Fibroblast of skin of scalp (primary cell): ENCODE data around the gene ASF1B.
A peak's percentile ranks its signal among the peaks of the same experiment; 100 is the strongest.

Experiments used
- DNase-seq: peaks from one replicate; pipeline ENCODE4 v3.0.0-alpha.2; 2013

The ASF1B gene

DNA sequence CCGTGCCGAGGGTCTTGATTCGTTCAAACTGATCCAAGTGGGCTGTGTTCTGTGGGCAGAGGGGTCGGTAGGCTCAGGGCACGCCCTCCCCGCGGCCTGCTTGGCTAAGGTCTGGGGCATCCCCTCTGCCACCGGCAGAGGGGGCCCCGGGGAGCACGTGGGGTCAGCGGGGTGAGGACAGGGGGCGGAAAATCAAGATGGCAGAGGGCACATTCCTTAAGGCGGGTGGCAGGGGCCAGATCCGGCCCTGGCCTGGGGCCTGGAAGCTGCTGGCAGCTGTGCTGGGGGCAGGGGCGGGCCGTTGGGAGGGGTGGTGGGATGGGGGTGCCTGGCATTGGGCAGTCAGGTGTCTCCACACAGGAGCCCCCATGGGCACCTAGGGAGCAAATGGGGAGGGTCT is 29.5 kb downstream of the ASF1B start:
- DNase-seq, result no peak

DNA sequence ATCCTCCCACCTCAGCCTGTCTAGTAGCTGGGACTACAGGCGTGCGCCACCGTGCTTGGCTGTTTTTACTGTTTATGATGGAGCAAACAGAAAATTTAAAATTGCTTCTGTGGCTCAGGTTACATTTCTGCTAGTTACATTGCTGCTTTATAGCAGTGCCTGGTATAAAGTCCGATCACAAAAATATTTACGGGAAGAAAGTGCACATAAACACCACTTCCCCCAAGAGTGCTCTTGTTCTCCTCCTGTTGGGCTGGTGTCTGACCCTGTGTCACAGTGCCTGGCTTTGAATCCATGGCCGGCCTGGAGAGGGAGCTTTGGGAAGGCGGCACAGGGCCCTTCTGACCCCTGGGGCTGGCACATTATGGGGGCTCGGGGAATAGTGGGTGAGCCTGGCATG is 30.7 kb downstream of the ASF1B start:
- no peak for DNase-seq

DNA sequence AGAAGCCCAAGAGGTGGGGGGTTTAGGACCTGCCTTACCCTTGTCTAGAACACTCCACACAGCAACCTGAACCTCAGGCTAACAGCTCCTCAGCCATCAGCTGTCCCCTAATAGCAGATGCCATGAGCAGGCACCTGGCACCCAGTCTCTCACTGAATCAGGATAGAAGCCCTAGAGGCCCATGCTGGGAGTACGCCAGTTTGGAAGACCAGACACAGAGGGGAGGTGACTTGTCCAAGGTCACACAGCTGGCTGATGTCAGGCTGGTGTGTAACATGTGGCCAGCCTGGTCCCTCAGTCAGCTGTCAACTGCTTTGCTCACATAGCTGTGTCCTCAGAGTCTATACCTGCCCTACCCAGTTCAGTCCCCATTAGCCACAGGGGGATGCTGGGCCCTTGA is 33.1 kb downstream of the ASF1B start:
- DNase-seq, result no peak

DNA sequence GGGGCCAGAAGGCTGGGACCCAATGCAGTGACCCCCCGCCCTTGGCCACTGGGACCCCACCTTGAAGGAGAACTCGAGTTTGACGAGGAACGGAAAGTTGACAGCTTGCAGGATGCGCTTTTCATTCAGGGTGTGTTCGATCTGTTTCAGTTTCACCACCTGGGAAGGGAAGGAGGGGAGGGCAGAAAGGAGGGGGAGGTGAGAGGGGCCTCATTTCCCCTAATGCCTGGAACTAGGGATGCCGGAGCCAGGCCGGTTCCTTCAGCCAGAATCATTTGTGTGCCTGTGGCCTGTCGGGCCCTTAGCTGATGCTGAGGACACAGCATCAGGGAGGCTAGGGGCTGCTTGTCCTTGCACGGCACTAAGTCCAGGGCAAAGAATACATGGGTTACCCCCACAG is 33.6 kb downstream of the ASF1B start:
- DNase-seq, result no peak

DNA sequence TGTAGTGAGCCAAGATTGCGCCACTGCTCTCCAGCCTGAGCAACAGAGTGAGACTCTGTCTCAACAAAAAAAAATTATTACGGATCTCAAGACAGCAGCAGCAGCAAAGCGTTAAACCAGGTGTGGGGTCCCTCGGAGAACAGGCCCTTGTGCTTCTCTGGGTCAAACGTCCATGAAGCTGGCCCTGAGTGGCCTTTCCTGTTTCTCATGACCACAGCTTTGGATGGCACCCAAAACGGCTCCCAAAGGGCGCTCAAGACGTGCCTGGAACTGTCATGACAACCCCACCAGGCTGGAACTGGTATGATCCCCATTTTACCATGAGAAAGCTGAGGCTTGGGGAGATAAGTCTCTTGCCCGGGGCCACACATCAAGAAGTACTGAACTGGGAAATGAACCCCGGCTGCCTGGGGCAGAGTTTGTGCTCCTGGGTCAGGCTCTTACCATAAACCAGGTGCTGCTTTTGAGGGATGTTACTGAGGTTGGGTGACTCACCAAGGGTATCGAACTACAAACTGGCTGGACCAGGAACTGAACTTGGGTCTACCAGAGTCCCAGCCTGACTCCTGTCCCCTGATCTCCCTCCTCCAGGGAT is 34.2 kb downstream of the ASF1B start:
- no peak for DNase-seq

DNA sequence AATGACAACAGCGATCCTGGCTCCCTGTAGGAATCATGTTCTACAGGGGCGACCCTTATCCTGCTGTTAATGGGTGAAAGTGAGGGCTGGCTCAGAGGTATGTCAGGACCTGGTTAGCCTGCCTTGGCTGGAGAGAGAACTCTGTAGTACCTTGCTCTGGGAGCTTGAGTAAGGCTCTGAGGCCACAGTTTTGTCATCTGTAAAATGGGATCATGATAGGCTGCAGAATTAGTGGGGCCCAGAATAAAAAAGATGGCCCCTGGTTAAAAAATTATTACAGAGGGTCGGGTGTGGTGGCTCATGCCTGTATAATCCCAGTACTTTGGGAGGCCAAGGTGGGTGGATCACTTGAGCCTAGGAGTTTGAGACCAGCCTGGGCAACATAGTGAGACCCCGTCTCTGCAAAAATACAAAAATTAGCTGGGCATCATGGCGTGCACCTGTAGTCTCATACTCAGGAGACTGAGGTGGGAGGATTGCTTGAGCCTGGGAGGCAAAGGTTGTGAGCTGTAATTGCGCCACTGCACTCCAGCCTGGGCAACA is 35.3 kb downstream of the ASF1B start:
- no peak for DNase-seq

DNA sequence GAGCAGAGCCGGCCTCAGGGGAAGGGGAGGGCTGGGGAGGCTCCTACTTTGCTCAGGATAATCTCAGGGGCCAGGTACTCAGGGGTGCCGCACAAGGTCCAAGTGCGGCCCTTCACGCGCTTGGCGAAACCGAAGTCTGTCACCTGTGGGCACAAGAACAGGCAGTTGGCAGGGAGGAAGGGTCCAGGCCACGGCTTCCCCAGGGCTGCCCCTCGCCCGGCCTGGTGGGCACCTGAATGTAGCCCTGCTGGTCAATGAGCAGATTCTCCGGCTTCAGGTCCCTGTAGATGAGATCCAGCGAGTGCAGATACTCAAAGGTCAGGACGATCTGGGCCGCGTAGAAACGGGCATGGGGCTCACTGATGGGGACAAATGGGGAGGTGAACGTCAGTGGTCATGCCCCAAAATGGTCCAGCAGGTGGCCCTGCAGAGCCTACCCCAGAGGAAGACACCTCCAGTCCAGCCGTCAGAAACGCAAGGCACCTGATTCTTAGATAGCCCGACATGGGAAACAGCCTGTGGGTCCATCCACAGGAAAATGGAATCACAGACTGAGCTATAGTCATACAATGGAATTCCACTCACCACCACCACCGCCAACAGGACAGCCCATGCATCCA is 38.7 kb downstream of the ASF1B start:
- DNase-seq, result no peak

DNA sequence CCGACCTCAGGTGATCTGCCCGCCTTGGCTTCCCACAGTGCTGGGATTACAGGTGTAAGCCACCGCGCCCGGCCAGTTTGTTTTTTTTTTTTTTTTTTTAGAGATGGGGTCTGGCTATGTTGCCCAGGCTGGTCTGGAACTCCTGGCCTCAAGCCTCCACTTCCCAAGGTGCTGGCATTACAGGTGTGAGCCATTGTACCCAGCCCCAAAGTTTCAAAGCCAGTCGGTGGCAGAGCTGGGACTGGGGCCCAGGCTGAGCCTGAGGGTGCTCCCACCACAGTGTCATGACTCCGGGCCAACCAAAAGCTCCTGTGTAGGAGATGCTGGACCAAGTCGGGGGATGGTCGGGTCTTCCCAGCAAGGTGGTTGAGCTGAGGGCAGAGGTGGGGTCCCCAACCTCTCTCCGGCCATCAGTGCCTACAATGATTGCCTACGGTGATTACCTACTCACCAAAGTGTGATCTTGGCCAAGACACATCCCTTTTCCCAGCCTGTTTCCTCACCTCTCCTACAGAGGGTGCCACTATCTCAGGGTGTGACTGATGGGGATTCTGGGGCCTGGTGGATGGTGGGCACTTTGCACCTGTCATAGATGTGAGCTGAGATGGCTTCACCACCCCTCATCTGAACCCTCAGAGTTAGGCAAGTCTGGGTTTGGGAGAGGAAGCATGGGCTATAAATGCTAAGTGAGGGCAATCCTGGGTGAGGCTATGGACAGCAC is 40.0 kb downstream of the ASF1B start:
- DNase-seq, result no peak

DNA sequence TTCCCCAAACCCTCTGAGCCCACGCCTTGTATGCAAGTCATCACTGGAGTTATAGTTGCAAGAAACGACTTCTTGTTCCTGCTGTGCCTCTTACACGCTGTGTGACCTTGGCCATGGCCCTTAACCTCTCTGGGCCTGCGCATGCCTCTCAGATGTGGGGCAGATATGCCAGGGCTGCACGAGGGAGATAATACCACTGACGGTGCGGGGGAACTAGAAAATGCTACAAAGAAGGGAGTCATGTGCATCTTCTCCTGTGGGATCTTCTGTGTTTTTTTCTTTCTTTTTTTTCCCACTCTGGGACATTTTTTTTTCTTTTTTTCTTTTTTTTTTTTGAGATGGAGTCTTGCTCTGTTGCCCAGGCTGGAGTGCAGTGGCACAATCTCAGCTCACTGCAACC is 41.5 kb downstream of the ASF1B start:
- DNase-seq, result no peak

DNA sequence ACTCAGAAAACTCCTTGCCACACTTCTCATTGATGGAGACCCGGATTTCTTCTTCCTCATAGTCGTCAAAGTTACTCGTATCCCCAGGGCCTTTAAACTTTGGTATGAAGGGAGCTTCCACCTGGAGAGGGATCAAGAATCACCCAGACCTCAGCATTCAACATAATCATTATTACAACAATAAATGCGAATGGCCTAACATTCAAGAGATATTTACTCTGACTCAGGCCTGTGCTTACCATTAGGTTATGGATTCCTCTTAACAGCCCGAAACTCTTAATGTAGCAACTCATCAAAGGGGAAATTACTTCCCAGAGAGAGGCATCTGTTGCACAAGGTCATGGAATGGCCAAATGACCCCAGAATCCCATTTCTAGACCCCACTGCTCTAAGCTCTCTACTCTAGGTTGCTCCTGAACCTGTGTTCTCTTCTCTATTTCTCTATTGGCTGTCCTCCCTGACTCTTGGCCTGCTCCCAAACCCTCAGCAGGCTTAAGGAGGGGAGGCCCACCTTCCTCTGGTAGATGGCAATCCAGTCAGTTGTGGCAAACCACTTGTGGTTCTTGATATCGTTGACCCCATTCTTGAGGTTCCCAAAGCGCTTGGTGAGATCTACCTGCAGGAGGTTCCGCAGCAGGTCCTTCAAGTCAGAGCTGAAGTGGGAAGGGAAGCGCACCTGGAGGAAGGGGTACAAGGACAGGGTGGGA is 43.1 kb downstream of the ASF1B start:
- DNase-seq, result no peak

DNA sequence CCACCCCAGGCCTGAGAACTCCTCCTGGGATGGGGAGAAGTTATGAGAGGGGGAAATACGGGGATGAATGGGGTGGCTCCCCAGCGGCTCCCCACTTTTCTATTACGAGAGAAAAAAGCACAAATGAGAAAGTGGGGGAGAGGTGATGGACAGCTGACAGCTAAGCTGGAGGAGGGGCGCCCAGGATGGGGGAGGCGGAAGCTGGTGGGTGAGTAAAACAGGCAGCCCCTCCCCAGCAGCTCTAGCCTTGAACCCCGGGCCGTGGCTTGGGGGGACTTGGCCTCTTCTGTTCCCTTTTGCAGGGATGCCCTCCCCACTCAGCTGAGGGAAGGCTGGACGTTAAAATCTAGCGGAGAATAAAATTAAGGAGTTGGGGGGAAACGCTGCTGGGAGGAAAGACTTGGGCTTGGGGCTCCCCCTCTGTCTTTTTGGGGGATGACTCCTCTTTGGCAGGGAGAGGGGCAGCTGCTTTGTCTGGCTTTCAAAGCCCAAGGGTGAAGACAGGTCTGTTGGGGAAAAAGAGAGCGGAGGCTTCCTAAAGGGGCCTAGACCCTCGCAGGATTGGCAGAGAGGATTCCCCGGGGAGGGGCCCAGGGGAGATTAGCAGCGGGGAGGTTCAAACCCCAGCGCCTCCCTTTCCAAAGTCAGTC is 44.5 kb downstream of the ASF1B start:
- no peak for DNase-seq

DNA sequence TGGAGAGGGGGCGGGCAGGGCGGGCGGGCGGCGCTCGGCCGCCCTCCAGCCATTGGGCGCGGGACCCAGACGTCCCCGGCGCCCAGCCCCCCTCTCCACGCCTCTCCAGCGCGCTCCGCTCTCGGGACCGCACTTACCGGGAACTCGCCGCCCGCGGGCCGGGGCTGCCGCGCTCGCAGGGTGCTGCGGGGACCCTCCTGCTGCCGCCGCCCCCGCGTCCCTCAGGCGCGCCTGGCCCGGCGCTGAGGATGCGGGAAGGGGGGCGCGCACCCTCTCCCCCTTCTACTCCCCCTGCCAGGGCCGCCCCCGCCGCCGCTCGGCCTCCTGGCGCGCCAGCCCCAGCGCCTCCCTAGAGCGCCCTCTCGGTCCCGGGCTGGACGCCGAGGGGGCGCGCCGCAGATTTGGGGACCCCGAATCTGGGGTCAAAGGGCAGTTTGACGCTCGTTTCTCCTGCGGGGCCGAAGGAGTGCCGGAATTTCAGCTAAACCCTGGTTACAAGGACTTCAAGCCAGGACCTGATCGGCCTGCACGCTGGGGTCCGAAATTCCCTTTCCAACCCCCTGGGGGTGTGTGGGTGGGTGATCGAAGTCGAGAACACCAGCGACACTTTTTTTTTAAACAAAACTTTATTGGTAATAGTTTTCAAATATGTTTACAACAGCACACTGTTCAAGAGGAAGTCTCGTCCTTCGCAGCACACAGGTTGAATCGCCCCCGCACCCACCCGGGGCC is 45.1 kb downstream of the ASF1B start:
- DNase-seq, result peak; percentile 72

DNA sequence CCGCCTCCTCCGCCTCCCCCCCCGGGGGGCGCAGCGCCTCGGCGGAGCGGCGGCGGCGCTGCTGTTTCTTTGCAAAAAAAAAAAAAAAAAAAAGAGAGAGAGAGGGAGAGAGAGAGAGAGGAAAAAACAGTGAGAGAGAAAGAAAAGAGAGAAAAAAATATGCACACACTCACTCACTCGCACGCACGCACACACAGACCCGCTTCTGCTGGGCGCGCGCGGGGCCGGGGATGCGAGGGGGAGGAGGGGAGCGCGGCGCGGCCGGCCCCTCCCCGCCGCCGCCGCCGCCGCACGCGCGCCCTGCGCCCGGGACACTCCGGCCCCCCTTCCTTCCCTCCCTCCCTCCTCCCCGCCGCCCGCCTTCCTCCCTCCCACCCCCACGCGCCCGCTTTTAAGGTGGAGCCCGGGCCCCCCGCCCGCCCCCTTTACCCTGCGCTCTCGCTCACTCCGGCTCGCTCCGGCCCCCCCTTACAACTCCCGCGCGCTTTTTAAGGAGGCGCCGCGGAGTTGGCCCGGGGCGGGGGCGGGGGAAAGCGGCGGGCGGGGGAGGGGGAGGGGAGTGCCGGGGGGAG is 45.8 kb downstream of the ASF1B start, which contains the start of gene SAMD1:
Gene SAMD1, minus strand, starts transcription at position 243 of the 572 bp plus-strand sequence.
- DNase-seq, result peak; percentile 95

DNA sequence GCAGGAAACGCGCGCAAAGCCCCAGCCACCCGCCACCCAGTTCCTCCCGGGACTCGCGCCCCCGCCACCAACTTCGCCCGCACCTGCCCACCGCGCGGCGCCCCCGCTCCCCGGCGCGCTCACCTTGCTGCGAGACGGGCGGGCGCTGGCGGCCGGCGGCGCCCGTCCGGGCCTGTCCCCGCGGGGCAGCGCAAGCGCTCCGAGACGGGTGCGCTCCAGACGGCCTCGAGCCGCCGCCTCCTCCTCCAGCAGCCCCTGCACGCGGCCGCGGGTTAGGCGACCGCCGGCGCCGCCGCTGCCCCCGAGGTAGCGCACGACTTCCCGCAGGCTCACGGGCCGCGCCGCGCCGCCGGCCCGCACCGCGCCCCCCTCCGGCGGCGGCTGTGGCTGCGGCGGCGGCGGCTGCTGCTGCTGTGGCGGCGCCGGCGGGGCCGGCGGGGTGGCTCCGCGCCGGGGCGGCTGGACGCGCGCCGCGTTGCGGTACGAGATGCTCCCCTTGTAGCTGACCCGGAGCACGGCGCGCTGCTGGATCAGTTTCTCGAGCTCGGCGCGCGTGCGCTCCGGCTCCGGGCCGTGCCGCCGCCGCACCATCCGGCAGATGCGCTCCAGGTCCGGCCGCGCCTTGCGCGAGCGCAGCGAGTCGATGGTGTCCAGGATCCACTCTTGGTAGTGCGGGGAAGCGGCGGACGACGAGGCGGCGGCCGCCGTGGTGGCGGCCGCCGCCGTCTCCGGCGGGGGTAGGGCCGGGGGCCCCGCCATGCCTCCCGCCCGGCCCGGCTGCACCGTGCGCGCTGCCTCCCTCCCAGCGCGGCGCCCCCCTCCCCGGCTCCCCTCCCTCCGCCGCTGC is 46.5 kb downstream of the ASF1B start:
- DNase-seq, result peak; percentile 61

DNA sequence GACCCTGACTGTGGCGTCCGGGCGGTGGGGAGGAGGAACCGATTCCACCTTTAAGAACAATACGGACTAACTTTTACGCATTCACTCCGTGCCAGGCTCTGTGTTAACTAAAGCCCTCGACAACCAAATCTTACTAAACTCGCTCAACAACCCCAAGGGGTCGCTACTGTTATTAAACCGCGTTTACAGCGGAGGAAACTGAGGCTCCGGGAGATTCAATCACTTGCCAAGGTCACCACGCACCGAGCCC is 47.1 kb downstream of the ASF1B start:
- DNase-seq, result no peak

DNA sequence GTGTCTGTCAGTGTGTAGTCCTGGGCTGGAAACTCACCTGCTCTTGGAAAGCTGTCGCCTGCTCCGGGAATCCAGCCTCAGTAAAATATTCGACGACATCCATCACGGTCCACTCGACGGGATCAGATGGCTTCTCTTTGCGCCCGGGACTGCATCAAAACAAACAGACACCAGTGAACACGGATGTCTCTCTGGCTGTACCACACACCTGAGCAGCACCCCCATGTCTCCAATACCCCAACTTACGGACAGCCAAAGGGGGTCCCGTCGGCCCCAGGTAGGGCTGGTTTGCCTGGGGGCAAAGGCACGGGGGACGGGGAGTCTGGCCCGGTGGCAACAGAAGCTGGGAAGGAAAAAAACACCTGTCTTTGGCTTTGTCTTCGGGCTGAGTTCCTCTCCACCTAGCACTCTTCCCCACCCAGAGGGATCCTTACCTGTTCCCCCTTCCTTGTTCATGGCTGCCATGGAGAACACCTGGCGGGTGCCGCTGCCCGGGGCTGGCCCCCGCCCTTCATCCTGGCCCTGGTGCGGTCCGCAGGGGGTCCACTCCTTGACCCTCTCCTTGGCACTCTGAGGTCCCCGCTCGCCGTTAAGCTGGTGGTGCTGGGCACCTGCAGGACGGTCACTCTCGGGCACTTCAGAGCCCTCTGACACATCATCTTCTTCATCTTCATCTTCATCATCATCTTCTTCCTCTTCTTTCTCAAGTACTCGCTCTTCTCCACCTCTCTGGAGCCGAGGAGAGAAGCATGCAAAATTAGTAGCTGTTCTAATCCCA is 47.6 kb downstream of the ASF1B start:
- no peak for DNase-seq

DNA sequence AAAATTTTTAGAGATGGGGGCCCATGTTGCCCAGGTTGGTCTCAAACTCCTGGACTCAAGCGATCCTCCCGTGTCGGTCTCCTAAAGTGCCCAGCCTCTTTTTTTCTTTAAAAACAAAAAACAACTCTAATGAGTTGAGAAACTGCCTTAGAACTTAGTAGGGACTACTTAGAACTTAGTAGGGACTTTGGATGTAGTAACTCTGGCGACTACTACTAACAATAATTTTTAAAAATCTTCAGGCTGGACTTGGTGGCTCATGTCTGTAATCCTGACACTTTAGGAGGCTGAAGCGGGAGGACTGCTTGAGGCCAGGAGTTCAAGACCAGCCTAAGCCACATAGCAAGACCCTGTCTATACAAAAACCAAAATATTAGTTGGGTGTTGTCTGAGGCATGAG is 50.3 kb downstream of the ASF1B start:
- DNase-seq, result no peak

DNA sequence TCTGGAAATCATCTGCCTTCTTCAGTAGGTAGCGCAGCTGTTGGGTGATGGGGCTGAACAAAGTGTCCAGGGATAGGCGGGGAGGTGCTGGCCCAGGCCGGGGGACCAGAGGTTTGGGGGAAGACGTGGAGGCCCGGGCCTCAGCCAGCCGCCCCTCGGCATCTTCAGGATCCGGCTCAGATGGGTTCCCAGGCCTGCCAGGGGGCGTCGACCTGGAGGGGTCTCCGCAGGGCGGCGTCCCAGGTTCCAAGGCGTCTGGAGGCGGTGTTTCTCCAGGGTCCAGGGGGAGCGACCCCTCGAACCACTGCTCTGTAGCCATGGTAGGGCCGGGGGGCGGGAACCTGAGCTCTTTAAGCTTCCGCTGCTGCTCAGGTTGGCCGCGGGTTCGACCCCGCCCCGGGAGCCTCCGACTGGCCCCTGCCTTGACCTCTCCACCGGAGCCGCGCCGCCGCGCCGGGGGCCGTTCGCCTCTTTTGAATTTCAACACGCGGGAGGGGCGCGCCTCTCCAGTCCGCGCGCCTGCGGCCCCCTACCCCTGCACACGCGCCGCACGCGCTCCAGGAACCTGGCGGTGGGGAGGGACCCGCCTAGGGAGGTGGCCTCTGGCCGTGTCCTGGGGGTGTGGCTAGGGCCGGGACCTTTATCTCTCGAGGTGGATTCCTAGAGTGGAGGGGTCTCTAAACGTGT is 50.9 kb downstream of the ASF1B start, which contains the start of gene C19orf67:
Gene C19orf67, minus strand, starts transcription at position 475 of the 687 bp plus-strand sequence. Its CDS starts 156 bp downstream, at position 319.
- no peak for DNase-seq

DNA sequence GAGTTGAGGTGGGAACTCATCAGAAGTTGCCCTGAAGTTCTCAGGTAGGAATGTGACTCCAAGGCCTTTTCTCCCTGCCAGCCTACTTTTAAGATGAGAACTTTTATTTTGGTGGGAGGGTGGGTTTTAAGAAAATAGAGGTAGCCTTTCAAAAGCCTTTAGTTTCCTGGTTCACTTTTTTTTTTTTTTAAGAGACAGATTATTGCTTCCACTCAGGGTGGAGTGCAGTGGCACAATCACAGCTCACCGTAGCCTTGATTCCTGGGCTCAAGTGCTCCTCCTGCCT is 53.8 kb downstream of the ASF1B start:
- no peak for DNase-seq
